WI38 (cell line): ENCODE results near the gene MEX3D.

Source experiments
- H3K4me3 ChIP-seq: 2 replicates; pipeline ENCODE4 v1.5.1; 2011; ENCODE audit warnings: low read depth, mild to moderate bottlenecking, control low read depth, low read length
- CTCF ChIP-seq: IDR thresholded peaks from 2 replicates; pipeline ENCODE4 v1.5.1; 2012; ENCODE audit warnings: low read depth, mild to moderate bottlenecking, control low read depth, low read length

The MEX3D gene

GRCh38 chr19:1568320-1569019, at the start of gene MEX3D:
Gene MEX3D (minus strand): TSS chr19:1568325. CDS start chr19:1568058, 267 bp downstream.
- TF ChIP-seq CTCF, result no peak
- peak within 1 kb of the TSS; percentile 63 for H3K4me3 ChIP-seq

GRCh38 chr19:1616875-1617274, 48.8 kb upstream of the MEX3D start:
- H3K4me3 ChIP-seq, result no peak overlapping the region
- no peak for TF ChIP-seq CTCF

- TF ChIP-seq CTCF, result no peak
- H3K4me3 ChIP-seq, result no peak overlapping the region
These were observed 48.3 kb upstream of the MEX3D start for GRCh38 chr19:1616396-1616795.

GRCh38 chr19:1615156-1615765, 47.1 kb upstream of the MEX3D start:
- no peak for TF ChIP-seq CTCF
- no peak overlapping the region for H3K4me3 ChIP-seq

GRCh38 chr19:1613808-1614570, 45.9 kb upstream of the MEX3D start:
- no peak for TF ChIP-seq CTCF
- no peak overlapping the region for H3K4me3 ChIP-seq

- TF ChIP-seq CTCF, result no peak
- H3K4me3 ChIP-seq, result no peak overlapping the region
These were observed 45.0 kb upstream of the MEX3D start for GRCh38 chr19:1613146-1613545.
